Epithelial cell of proximal tubule (primary cell): ENCODE measurements around the gene PACRG. TPM values are rescaled to one million over a fixed set of nuclear protein-coding genes. Genes with fewer than 3 reads are reported as not detected.

ENCODE experiments used
- DNase-seq: peaks from one replicate; pipeline ENCODE4 v3.0.0-alpha.2; 2011; ENCODE audit warnings: low read depth
- H3K4me3 ChIP-seq: 2 replicates; pipeline ENCODE4 v1.5.1; 2011; ENCODE audit warnings: low read depth, mild to moderate bottlenecking, low read length
- total RNA-seq: library from RNA; depleted of rRNA; stranded (reverse); fragments of >200 nt; gene quantifications from 2 replicates; pipeline ENCODE4 v1.2.3, GENCODE V29; 2015
- TF ChIP-seq, protein P1 (sequence below): conservative IDR thresholded peaks from 2 replicates; pipeline ENCODE4 v1.5.1; 2012; ENCODE audit warnings: low read depth, mild to moderate bottlenecking, low read length

The PACRG gene
- total RNA-seq, 1 donor from 2014 or later = 0.12 TPM

DNA sequence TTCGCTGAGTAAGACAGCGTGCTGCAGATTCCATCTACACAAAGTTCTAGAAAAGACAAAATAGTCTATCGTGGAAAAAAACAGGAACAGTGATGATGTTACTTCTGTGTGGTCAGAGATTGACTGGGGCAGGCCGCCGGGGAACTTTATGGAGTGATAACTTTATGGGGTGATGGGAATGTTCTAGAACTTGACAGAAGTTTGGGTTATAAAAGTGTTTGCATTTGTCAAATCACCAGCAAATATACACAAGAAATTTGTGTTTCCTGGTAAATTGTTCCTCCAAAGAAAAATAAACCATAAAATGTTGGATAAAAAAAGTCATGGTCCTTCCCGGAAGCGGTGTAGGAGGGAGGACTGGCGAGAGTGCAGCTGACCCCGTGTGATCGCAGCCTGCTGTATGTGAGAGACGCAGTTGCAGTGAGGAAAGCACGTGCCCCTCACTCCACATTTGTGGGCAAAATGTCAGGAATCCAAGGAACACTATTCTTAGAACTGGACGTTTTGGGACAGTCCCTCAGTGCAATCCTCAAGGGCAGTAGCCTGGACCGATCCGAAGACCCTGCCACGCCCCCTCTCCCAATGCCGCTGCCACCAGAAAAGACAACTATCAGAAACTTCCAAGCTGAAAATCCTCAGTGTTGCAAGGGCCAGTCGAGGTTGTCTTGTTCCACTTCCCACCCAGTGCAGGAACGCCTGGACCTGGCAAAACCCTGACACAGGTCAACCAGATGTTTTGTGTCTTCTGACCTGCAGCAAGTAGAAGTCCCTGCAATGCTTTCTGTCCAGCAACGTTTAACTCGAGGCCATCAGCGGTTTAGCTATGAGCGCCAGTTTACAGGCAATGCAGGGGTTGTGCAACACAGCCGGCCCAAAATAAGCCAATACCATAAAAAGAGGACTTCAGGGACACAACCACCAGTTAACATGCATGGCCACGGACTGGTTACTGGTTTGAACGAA, 606.2 kb downstream of the PACRG start:
- no peak overlapping the region for H3K4me3 ChIP-seq
- TF ChIP-seq, protein P1, sequence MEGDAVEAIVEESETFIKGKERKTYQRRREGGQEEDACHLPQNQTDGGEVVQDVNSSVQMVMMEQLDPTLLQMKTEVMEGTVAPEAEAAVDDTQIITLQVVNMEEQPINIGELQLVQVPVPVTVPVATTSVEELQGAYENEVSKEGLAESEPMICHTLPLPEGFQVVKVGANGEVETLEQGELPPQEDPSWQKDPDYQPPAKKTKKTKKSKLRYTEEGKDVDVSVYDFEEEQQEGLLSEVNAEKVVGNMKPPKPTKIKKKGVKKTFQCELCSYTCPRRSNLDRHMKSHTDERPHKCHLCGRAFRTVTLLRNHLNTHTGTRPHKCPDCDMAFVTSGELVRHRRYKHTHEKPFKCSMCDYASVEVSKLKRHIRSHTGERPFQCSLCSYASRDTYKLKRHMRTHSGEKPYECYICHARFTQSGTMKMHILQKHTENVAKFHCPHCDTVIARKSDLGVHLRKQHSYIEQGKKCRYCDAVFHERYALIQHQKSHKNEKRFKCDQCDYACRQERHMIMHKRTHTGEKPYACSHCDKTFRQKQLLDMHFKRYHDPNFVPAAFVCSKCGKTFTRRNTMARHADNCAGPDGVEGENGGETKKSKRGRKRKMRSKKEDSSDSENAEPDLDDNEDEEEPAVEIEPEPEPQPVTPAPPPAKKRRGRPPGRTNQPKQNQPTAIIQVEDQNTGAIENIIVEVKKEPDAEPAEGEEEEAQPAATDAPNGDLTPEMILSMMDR = no peak
- no peak for DNase-seq

DNA sequence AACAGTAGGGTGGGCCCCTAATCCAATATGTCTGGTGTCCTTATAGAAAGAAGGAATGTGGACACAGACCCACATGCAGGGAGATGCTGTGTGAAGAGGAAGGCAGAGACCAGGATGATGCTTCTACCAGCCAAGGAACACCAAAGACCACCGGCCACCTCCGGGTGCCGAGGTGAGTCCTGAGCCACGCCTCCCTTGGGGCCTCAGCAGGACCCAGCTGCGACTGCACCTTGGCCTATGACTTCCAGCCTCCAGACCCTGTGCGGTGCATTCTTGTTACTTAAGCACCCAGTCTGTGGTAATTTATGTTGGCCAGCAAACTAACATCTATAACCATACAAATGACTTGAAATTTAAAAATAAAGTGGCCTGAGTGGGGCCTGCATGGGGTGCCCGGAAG, 607.3 kb downstream of the PACRG start:
- TF ChIP-seq, protein P1 = no peak
- DNase-seq = no peak
- no peak overlapping the region for H3K4me3 ChIP-seq

DNA sequence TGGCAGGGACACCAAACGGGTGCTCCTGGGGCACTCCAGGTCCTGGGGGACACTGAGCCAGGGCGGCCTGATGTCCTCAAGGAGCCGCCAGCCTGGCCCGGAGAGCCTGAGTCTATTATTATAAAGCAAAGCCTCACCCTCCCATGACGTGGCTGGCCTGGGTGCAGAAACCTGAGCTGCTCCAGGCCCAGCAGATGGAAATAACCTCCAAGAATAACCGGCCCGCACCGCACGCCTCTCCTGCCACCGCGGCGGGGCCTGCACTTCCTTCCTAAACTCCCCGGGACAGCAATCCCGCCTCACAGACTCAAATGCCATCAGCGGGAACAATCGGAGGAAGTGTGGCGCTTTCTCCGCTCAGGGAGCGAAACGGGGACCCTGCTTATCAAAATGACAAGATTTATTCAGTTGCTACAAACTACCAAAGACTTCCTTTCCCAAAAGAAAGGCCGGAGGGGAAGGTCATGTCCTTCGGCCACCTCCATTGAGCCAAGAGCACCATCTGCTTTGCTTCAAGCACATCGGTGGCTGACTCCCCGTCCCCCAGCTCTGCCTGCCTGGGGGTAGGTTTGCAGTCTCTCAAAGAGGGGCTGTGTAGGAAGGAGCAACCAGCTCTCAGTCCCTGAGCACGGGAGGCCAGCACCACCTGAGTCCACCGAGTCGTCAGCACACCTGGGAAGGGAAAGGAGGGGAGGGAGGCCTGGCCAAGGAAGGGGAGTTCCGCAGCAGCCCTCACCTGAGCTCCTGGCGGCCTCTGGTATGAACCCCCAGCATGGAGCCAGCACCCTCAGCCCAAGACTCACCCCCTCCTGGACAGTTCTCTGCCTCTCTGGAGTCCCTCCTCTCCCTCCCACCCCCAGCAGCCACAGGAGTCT, 608.1 kb downstream of the PACRG start:
- no peak for DNase-seq
- TF ChIP-seq, protein P1 = no peak
- H3K4me3 ChIP-seq = no peak overlapping the region

DNA sequence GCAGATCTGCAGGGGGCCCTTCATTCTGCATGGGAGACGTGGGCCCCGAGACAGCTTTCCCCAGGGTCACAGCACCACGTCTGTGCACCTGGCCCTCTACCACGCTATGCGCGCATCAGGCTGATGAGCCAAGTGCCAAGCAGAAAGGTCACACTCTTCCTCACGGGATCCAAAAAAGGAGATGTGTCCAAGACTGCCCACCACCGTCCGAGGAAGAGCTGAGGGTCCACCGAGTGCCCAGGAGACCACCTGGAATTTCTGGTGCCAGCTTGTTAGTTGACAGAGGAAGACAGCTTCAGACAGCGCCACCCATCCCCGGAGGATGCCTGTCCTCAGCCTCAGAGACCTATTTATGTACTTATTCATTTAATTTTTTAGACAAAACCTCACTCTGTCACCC, 609.2 kb downstream of the PACRG start:
- DNase-seq = no peak
- TF ChIP-seq, protein P1 = no peak
- no peak overlapping the region for H3K4me3 ChIP-seq

DNA sequence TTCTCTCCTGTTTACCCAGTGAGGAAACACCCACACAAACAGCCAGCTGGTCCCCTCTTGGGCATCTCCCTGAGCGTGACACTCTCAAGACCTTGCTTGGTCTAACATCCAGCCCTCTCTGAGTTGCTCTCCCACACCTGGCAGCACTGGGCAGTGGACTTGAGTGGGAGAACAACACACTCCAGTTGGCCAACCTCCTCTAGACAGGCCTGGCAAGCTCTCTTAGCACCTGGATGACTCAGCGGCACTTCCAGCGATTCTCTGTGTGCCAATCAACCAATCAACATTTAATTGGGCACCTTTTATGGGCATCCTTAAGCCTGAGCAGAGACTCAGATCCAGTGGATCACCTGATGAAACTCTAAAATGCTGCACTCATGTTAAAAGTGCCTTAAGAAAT, 610.2 kb downstream of the PACRG start:
- no peak overlapping the region for H3K4me3 ChIP-seq
- no peak for DNase-seq
- TF ChIP-seq, protein P1 = no peak

DNA sequence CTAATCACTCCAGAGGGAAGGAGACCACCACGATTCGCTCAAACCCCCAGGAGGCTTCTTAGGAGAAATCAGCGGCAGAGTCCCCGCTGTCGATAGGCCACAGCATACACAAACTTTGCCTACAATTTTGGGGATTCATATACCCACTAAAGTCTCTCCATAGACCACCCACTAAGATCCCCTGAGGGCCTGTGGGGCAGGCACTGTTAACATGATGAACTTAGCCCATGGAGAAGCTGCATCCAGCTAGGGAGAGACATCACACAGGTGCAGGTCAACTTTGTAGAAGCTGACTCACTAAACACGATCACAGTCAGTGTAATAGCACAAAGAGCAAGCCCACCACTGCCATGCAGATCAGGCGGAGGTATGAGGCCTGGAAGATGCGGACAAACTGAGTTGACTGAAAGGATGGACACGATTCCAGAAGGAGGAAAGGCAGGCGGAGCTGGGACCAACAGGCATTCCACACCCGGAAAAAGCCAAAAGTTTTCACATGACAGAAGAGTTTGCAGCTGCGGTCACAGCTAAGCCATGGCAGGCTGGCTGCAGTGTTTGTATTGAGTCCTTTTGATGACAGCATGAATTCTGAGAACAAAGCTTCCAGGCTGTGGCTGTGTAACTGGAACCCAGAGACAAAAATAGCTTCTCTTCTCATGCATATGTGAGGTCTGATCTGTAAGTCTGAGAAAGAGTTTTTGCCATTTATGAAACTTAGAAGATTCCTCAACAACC, 611.1 kb downstream of the PACRG start:
- TF ChIP-seq, protein P1 = no peak
- H3K4me3 ChIP-seq = no peak overlapping the region
- DNase-seq = no peak
